Endothelial cell of umbilical vein (primary cell): ENCODE data around the gene FRMD4A. TPM values are rescaled to one million over a fixed set of nuclear protein-coding genes. Genes with fewer than 3 reads are reported as not detected.

ENCODE experiments used
- BruUV-seq: library from RNA; stranded (reverse); fragments of 400-500 nt; replicated peaks from 2 replicates; lab custom pipeline; 2021; lab: Mats Ljungman, UMichigan
- CTCF ChIA-PET: fragments of 300-600, 350-600 bp; sonication (Branson Sonifier 250); formaldehyde crosslinking; loops from one replicate; lab custom pipeline; 2021; ENCODE audit warnings: antibody characterized with exemption, inconsistent platforms; lab: Charles Lee
- POLR2A ChIA-PET: fragments of 300-600, 350-600 bp; sonication (Branson Sonifier 250); formaldehyde crosslinking; loops from one replicate; lab custom pipeline; 2021; ENCODE audit warnings: antibody characterized with exemption, inconsistent platforms; lab: Charles Lee
- DNase-seq: peaks from one replicate; pipeline ENCODE4 v3.0.0-alpha.2; 2011; ENCODE audit warnings: low read depth, low spot score
- FAIRE-seq: peaks from 2 replicates; lab custom pipeline; 2011; peaks lifted over from hg19 to GRCh38; lab: Jason Lieb, UNC
- H2AFZ ChIP-seq: 2 replicates; pipeline ENCODE4 v1.6.0; 2012; ENCODE audit warnings: low read depth, low read length, control low read depth, inconsistent platforms
- H3K27ac ChIP-seq: 2 replicates; pipeline ENCODE4 v1.5.1; 2011; ENCODE audit warnings: low read depth, mild to moderate bottlenecking, control low read depth, low read length, moderate library complexity; ENCODE audit not compliant: insufficient read depth
- H3K27me3 ChIP-seq, 2 experiments: 2 replicates each; pipeline versions ENCODE4 v1.6.0 to v1.6.1; 2011; ENCODE audit warnings: low read length in 2 of 2, mixed read lengths in 1 of 2; ENCODE audit not compliant: control insufficient read depth in 2 of 2, insufficient read depth in 2 of 2
- H3K36me3 ChIP-seq, 2 experiments: 2 replicates in 1 of 2; 3 replicates in 1 of 2; pipeline ENCODE4 v1.5.1; 2011; ENCODE audit warnings: low read length in 2 of 2, mild to moderate bottlenecking in 1 of 2, moderate library complexity in 1 of 2; ENCODE audit not compliant: control insufficient read depth in 2 of 2, insufficient read depth in 2 of 2; ENCODE audit errors: extremely low read depth in 1 of 2
- H3K4me1 ChIP-seq: 3 replicates; pipeline ENCODE4 v1.5.1; 2011; ENCODE audit warnings: mild to moderate bottlenecking, low read length; ENCODE audit not compliant: control insufficient read depth, insufficient read depth; ENCODE audit errors: extremely low read depth
- H3K4me2 ChIP-seq: 2 replicates; pipeline ENCODE4 v1.6.1; 2011; ENCODE audit warnings: low read length, control low read depth, mixed read lengths; ENCODE audit not compliant: insufficient read depth
- H3K4me3 ChIP-seq, 3 experiments: fragments of 200-600 bp in 1 of 3; sonication (generic), shearing (Covaris generic) in 1 of 3; replicated peaks in 1 of 3; 2 replicates each; pipeline ENCODE4 v1.5.1; 2011 to 2016; ENCODE audit warnings: control low read depth in 3 of 3, low read length in 3 of 3, mild to moderate bottlenecking in 2 of 3, inconsistent platforms in 1 of 3, low read depth in 1 of 3, moderate library complexity in 1 of 3; ENCODE audit not compliant: insufficient read depth in 1 of 3
- H3K79me2 ChIP-seq: 2 replicates; pipeline ENCODE4 v1.6.0; 2012; ENCODE audit warnings: low read length, inconsistent platforms; ENCODE audit not compliant: control insufficient read depth, insufficient read depth
- H3K9ac ChIP-seq: replicated peaks from 2 replicates; pipeline ENCODE3; 2011; ENCODE audit warnings: low read length, control low read depth; ENCODE audit not compliant: insufficient read depth; ENCODE audit errors: extremely low read depth
- H3K9me1 ChIP-seq: replicated peaks from 3 replicates; pipeline ENCODE4 v1.6.0; 2011; ENCODE audit warnings: mild to moderate bottlenecking, low read length; ENCODE audit not compliant: control insufficient read depth, insufficient read depth; ENCODE audit errors: extremely low read depth
- H3K9me3 ChIP-seq: replicated peaks from 2 replicates; pipeline ENCODE4 v1.5.1; 2012; ENCODE audit warnings: low read length, inconsistent platforms; ENCODE audit not compliant: control insufficient read depth, insufficient read depth
- H4K20me1 ChIP-seq: replicated peaks from 2 replicates; pipeline ENCODE3; 2011; ENCODE audit warnings: mild to moderate bottlenecking, low read length; ENCODE audit not compliant: control insufficient read depth, insufficient read depth; ENCODE audit errors: extremely low read depth
- EZH2 ChIP-seq: IDR thresholded peaks from 2 replicates; pipeline ENCODE4 v1.6.1; 2012; ENCODE audit warnings: borderline replicate concordance, low read depth, mild to moderate bottlenecking, moderate library complexity, low read length, inconsistent platforms; ENCODE audit not compliant: severe bottlenecking
- FOS ChIP-seq: IDR thresholded peaks from 2 replicates; pipeline ENCODE4 v1.6.1; 2011; ENCODE audit warnings: mild to moderate bottlenecking, low read length, moderate library complexity, borderline replicate concordance; ENCODE audit not compliant: insufficient read depth
- GATA2 ChIP-seq: IDR thresholded peaks from 2 replicates; pipeline ENCODE4 v1.7.0; 2011; ENCODE audit warnings: low read depth, mild to moderate bottlenecking, moderate library complexity, mixed read lengths, low read length; ENCODE audit not compliant: insufficient read length, insufficient read depth
- JUN ChIP-seq: IDR thresholded peaks from 2 replicates; pipeline ENCODE4 v1.6.1; 2011; ENCODE audit warnings: borderline replicate concordance, low read depth; ENCODE audit not compliant: insufficient read length, insufficient read depth
- MYC ChIP-seq: IDR thresholded peaks from one replicate; pipeline ENCODE4 v1.6.1; 2011; ENCODE audit warnings: mild to moderate bottlenecking, low read depth, low read length
- POLR2A ChIP-seq: IDR thresholded peaks from 2 replicates; pipeline ENCODE4 v1.6.1; 2012; ENCODE audit warnings: low read depth, mild to moderate bottlenecking, control low read depth, low read length
- POLR2AphosphoS5 ChIP-seq: IDR thresholded peaks from 2 replicates; pipeline ENCODE4 v1.6.1; 2012; ENCODE audit warnings: low read depth, mild to moderate bottlenecking, control low read depth, low read length, moderate library complexity; ENCODE audit not compliant: insufficient read depth
- dilution Hi-C: fragments of 300-500 bp; cut with MboI; formaldehyde crosslinking; loops from one replicate; pipeline ENCODE4 v1.15.0; 2019; ENCODE audit warnings: low sequenced_read_pairs; ENCODE audit not compliant: extremely low pct_ligation_motif_present
- intact Hi-C: fragments of 100-400 bp; cut with micrococcal nuclease; formaldehyde crosslinking; loops from one replicate; pipeline ENCODE4 v1.10.0; 2022
- polyA plus RNA-seq, 4 experiments: library from polyadenylated mRNA; depleted of rRNA in 3 of 4; stranded (reverse) in 3 of 4; unstranded in 1 of 4; fragments of >200 nt; gene quantifications; 2 replicates each; pipeline versions ENCODE4 v1.2.1 to v1.2.3, GENCODE V29; 2011 to 2012; ENCODE audit warnings: missing spikeins in 1 of 4
- total RNA-seq: library from RNA; stranded (reverse); gene quantifications from 2 replicates; pipeline ENCODE4 v1.2.3, GENCODE V29; 2021
- TF ChIP-seq, protein P1 (sequence below), 2 donors: IDR thresholded peaks; 1 replicate in 1 of 2; 2 replicates in 1 of 2; pipeline ENCODE4 v1.5.1; 2011; ENCODE audit warnings: low read length in 2 of 2, mild to moderate bottlenecking in 2 of 2, moderate library complexity in 2 of 2, control low read depth in 1 of 2, inconsistent platforms in 1 of 2, low read depth in 1 of 2; ENCODE audit not compliant: insufficient read depth in 1 of 2; ENCODE audit errors: extremely low read depth in 1 of 2
- TF ChIP-seq, protein P2 (sequence below): IDR thresholded peaks from 2 replicates; pipeline ENCODE4 v1.6.1; 2011; ENCODE audit not compliant: insufficient read depth, insufficient read length

FRMD4A gene
- total and polyA plus RNA-seq, 2 donors (not counting 3 experiments of a cell fraction or from before 2014, with no cell fraction given), result 123 to 148 TPM

DNA sequence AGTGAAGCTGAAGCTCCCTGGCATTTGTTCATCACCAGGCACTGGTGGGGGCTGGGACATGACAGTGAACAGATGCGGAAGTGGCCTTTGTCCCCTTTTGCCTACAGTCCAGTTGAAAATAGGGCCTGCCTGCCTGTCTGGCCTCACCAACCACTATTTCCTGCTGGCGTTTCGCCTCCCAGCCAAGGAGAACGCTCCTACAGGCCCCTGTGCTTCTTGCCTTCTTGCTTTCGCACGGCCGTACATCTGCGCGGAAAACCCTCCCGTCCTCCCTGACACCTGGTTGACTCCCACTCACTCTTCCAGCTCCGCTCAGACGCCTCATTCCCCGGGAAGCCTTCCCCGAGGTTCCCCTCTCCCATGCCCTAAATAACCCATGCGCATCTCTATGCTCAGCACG lies 426.7 kb downstream of the FRMD4A start:
- H3K4me2 ChIP-seq, result no peak overlapping the region
- H3K4me1 ChIP-seq, result no peaks in the 10 kb centered on the region
- no peaks in the 10 kb centered on the region for H3K9me3 ChIP-seq
- no peaks in the 10 kb centered on the region for H3K79me2 ChIP-seq
- no peaks in the 10 kb centered on the region for H4K20me1 ChIP-seq
- POLR2A ChIA-PET, result no interaction called here
- no peak overlapping the region for H3K4me3 ChIP-seq
- no peak for DNase-seq
- no TSS peak for BruUV-seq
- TF ChIP-seq, protein P1, sequence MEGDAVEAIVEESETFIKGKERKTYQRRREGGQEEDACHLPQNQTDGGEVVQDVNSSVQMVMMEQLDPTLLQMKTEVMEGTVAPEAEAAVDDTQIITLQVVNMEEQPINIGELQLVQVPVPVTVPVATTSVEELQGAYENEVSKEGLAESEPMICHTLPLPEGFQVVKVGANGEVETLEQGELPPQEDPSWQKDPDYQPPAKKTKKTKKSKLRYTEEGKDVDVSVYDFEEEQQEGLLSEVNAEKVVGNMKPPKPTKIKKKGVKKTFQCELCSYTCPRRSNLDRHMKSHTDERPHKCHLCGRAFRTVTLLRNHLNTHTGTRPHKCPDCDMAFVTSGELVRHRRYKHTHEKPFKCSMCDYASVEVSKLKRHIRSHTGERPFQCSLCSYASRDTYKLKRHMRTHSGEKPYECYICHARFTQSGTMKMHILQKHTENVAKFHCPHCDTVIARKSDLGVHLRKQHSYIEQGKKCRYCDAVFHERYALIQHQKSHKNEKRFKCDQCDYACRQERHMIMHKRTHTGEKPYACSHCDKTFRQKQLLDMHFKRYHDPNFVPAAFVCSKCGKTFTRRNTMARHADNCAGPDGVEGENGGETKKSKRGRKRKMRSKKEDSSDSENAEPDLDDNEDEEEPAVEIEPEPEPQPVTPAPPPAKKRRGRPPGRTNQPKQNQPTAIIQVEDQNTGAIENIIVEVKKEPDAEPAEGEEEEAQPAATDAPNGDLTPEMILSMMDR (IDR thresholded peaks at IDR 0.05; ENCODE audit: extremely low read depth in 1 of 2, insufficient read depth in 1 of 2, low read depth in 1 of 2, low read length in 2 of 2), result no peak
- TF ChIP-seq FOS, result no peak
- TF ChIP-seq, protein P2, sequence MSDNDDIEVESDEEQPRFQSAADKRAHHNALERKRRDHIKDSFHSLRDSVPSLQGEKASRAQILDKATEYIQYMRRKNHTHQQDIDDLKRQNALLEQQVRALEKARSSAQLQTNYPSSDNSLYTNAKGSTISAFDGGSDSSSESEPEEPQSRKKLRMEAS, result no peak
- TF ChIP-seq POLR2A, result no peak
- no peak for TF ChIP-seq JUN
- TF ChIP-seq GATA2, result no peak
- no peak for TF ChIP-seq EZH2
- TF ChIP-seq POLR2AphosphoS5, result no peak
- TF ChIP-seq MYC, result no peak
- CTCF ChIA-PET, result interaction anchor here (1.0 to 1.9 kb wide), 3 partner anchors 10 to 190 kb away, joined by 3 to 5 read pairs (median 5); no protein-coding TSS in a partner anchor
- no peaks in the 10 kb centered on the region for H3K36me3 ChIP-seq
- no peak for FAIRE-seq
- dilution Hi-C loops (no loop called here), intact Hi-C loops (no loop called here)
- H3K27ac ChIP-seq, result no peak overlapping the region
- H3K27me3 ChIP-seq, result no peaks in the 10 kb centered on the region
- no peak overlapping the region for H2AFZ ChIP-seq
- H3K9me1 ChIP-seq, result no peaks in the 10 kb centered on the region
- no peak overlapping the region for H3K9ac ChIP-seq
